A673 (cell line): ENCODE data around the gene CSTA.
"Not testable (repeated sequence)": the region's sequence is repeated elsewhere in the genome, so short reads cannot be mapped to it uniquely, and the experiment has no call there.

Source experiments
- CTCF ChIP-seq: fragments of 300-800, 200-600 bp; sonication (generic); conservative IDR thresholded peaks from 2 replicates; pipeline ENCODE4 v1.5.1; 2017; ENCODE audit warnings: low read depth, mild to moderate bottlenecking, antibody characterized with exemption, low read length, moderate library complexity, mixed read lengths
- EZH2 ChIP-seq: fragments of 200-600 bp; sonication (generic); IDR thresholded peaks from 2 replicates; pipeline ENCODE4 v1.6.1; 2017; ENCODE audit warnings: borderline replicate concordance, low read depth, mild to moderate bottlenecking, mixed read lengths, antibody characterized with exemption, low read length; ENCODE audit not compliant: poor library complexity, severe bottlenecking

- TF ChIP-seq CTCF, EZH2: not testable (repeated sequence)
Measured at GRCh38 chr3:122365582-122366378, 40.7 kb downstream of the CSTA start.
